GM12892 (cell line): ENCODE measurements around the gene NES.
A peak's percentile ranks its signal among the peaks of the same experiment; 100 is the strongest.

Source experiments
- DNase-seq: peaks from one replicate; pipeline ENCODE4 v3.0.0; 2011; ENCODE audit not compliant: insufficient read length
- FAIRE-seq: peaks from 2 replicates; lab custom pipeline; 2011; peaks lifted over from hg19 to GRCh38; lab: Jason Lieb, UNC
- POLR2A ChIP-seq: IDR thresholded peaks from 2 replicates; pipeline ENCODE4 v1.6.1; 2011; ENCODE audit warnings: low read depth, low read length, control low read depth
- POLR2AphosphoS5 ChIP-seq: IDR thresholded peaks from 2 replicates; pipeline ENCODE4 v1.6.1; 2011; ENCODE audit warnings: low read depth, low read length, control low read depth
- TAF1 ChIP-seq: IDR thresholded peaks from 2 replicates; pipeline ENCODE4 v1.6.1; 2011; ENCODE audit warnings: low read depth, mild to moderate bottlenecking, control low read depth, low read length, borderline replicate concordance

Gene NES

DNA sequence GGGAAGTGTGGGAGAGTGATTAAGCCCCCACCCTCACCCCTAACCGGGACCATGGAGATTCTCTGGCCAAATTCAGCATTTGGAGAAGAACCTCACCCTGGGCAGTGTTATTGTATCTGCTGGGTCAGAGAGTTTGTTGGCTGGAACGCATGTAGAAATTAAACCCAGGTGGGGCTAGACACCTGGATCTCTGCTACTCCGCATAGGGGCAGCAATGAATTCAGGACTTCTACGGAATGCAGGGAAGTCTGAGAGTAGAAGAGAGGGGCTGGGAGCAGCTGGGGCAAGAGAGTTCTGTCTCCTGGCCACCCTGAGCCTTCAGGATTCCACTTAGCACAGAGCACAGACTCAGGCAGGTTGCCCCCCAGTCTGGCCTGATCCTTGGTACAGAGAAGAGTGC lies 31.8 kb upstream of the NES start:
- DNase-seq (no peak), FAIRE-seq (no peak)

GRCh38 chr1:156708218-156708661 lies 31.0 kb upstream of the NES start:
- FAIRE-seq (no peak), DNase-seq (no peak)
- no peak for TF ChIP-seq POLR2A
- TF ChIP-seq TAF1: no peak
- no peak for TF ChIP-seq POLR2AphosphoS5

More for the DNA sequence above, 31.8 kb upstream of the NES start:
- TF ChIP-seq TAF1: no peak
- TF ChIP-seq POLR2A: no peak
- no peak for TF ChIP-seq POLR2AphosphoS5

GRCh38 chr1:156707417-156708217 lies 30.4 kb upstream of the NES start:
- FAIRE-seq: no peak
- no peak for DNase-seq
- TF ChIP-seq POLR2AphosphoS5 (no peak), TAF1 (no peak), POLR2A (no peak)

DNA sequence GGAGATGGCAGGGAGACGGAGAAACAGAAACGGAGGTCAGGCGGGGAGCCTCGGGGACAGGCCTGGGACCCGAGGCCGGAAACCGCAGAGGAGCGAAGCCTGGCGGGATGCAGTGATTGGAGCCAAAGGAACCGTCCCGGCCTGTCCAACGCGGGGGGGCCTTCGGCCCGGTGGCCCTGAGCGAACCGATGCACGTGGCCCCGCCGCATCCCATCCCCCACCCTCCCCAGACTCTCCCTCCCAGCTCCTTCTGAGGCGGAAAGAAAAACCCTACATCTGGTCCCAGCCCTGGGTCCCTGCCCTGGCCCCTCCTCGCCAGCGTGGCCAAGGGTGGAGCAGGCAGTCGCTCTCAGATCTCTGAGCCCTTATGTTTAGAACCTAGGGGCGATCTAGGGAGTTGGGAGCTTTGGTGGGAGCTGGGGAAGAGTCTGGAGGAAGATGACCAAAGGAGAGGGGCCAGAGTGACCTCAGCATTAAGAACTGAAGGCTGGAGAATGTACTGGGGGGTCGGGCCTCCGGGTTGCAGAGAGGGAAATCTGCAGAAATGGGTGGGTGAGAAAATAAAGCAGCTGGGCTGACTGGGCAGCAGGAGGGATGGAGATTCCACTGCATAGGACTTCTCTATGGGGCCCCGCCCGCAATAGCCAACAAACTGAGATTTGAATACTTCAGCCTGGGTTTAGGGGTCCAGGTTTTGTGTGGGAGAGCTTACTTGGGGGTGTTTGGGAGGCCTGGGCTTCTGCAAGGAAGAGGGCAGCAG lies 29.6 kb upstream of the NES start:
- no peak for TF ChIP-seq POLR2AphosphoS5
- no peak for TF ChIP-seq TAF1
- no peak for TF ChIP-seq POLR2A
- FAIRE-seq: no peak
- DNase-seq: no peak

GRCh38 chr1:156705918-156706656 lies 28.9 kb upstream of the NES start:
- peak; percentile 77 for DNase-seq

DNA sequence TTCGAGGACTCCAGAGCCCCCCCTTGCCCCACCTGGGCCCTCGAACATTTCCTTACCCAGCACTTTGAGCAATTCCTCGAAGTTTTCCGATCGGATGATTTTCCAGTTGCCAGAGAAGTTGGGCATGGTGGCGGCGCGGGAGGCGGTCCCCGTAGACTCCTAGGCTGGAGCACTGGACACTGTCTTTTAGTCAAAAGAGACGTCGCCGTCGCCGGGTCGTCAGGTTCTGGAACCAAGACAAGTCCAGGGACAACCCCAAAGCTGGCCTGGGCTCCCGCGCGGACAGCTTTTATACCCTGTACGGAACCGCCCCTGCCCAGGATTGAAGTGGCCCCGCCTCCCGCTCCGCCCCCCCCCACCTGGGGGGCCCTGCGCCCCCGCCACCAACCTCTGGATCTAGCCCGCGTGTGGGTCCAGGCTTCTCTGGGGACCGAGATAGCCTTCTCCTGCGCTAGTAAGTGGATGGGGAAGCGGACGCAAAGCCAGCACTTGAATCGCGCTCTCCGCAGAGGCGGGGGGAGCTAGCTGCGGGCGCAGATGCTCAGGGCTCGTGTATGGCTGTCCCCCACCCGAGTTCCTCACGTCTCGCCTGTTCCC lies 28.2 kb upstream of the NES start, which contains the start of gene CRABP2:
TSS of gene CRABP2 (minus strand) at position 263 of the 597 bp plus-strand sequence. CDS start at position 126, 137 bp downstream.
- TF ChIP-seq POLR2AphosphoS5: no peak
- TF ChIP-seq POLR2A: no peak
- no peak for TF ChIP-seq TAF1
- DNase-seq: no peak
- FAIRE-seq: no peak

More at GRCh38 chr1:156705918-156706656, 28.9 kb upstream of the NES start:
- TF ChIP-seq POLR2AphosphoS5 (no peak), TAF1 (no peak), POLR2A (no peak)
- FAIRE-seq: peak; percentile 42

- no peak for TF ChIP-seq POLR2AphosphoS5
- TF ChIP-seq TAF1: no peak
- TF ChIP-seq POLR2A: no peak
- DNase-seq (no peak), FAIRE-seq (no peak)
Observed at GRCh38 chr1:156704930-156705320, 27.7 kb upstream of the NES start.

DNA sequence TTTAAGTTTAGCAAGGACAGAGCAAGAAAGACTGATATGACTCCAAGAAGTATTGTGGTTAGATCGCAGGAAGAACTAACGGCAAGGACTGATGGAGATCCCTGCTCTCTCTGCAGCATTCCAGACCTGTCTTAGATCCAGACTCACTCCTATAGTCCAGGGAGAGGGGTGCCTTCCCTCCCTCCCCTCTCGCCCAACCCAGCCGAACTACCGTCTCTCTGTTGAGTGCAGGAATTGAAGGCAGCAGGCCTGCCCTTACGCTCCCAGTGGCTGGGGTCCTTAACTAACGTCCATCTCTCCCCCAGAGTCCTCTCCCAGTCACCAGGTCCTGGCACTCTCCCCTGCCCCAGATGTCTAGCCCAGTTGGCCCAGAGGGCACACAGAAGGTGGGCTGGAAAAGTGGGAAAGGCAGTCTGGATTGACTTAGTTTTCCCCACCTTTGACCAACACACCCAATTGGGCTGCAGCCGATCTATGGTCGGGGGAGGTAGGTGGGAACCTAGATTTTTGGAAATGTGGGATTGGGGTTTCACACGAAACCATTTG lies 27.0 kb upstream of the NES start:
- no peak for FAIRE-seq

DNA sequence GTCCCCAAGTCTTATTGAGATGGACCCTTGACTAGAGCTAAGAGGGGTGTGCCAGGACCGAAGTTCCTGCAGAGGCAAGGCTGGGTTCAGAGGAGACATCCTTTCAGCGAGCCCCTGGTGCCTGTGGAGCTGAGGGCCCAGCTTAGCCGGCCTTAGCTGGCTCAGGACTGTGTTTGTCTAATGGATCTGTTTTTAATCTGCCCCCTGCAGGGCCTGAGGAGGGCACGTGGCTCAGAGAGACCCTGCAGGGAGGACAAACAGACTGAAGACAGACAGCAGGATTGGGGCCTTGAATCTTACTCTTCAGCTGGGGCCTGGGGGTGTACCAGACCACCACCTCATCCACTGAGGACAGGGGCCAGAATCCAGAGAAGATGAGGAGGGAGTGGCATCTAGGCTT lies 26.5 kb upstream of the NES start:
- no peak for FAIRE-seq
- TF ChIP-seq POLR2A (no peak), TAF1 (no peak), POLR2AphosphoS5 (no peak)
- DNase-seq: no peak

More for the DNA sequence above, 27.0 kb upstream of the NES start:
- no peak for DNase-seq
- TF ChIP-seq TAF1 (no peak), POLR2A (no peak), POLR2AphosphoS5 (no peak)

GRCh38 chr1:156703336-156703735 lies 26.1 kb upstream of the NES start:
- DNase-seq: no peak
- FAIRE-seq: no peak
- no peak for TF ChIP-seq POLR2AphosphoS5
- TF ChIP-seq TAF1: no peak
- TF ChIP-seq POLR2A: no peak
